K562 (cell line): Measurements from ENCODE around the gene LRRC8E. TPM values are rescaled to one million over a fixed set of nuclear protein-coding genes. Genes with fewer than 3 reads are reported as not detected.

Experiments
- ERF ChIP-seq: fragments of 450-650 bp; formaldehyde crosslinking; IDR thresholded peaks from 2 replicates; pipeline ENCODE4 v1.4.0; 2020; ENCODE audit warnings: mild to moderate bottlenecking, mixed read lengths
- HDAC2 ChIP-seq: fragments of 450-650 bp; IDR thresholded peaks from 2 replicates; pipeline ENCODE4 v1.6.1; 2016; ENCODE audit warnings: mild to moderate bottlenecking
- HDGF ChIP-seq: fragments of 450-650 bp; IDR thresholded peaks from 2 replicates; pipeline ENCODE4 v1.6.1; 2016
- JUNB ChIP-seq: fragments of 450-650 bp; formaldehyde crosslinking; conservative IDR thresholded peaks from 2 replicates; pipeline ENCODE4 v1.4.0; 2020; ENCODE audit warnings: mild to moderate bottlenecking
- LEF1 ChIP-seq: fragments of 450-650 bp; IDR thresholded peaks from 2 replicates; pipeline ENCODE4 v1.6.1; 2016; ENCODE audit warnings: mild to moderate bottlenecking
- POLR2AphosphoS5 ChIP-seq: IDR thresholded peaks from 2 replicates; pipeline ENCODE4 v1.6.1; 2011; ENCODE audit warnings: mild to moderate bottlenecking, low read depth, low read length, moderate library complexity; ENCODE audit not compliant: control insufficient read depth, insufficient read depth
- PRPF4 ChIP-seq: fragments of 200-400 bp; formaldehyde crosslinking; IDR thresholded peaks from one replicate; pipeline ENCODE4 v1.6.1; 2017; ENCODE audit warnings: low read length, low read depth, mild to moderate bottlenecking; ENCODE audit not compliant: insufficient read depth, poor library complexity, severe bottlenecking
- SMC3 ChIP-seq: conservative IDR thresholded peaks from 2 replicates; pipeline ENCODE4 v1.6.1; 2011; ENCODE audit warnings: low read depth, low read length, improper control_type of control experiment; ENCODE audit not compliant: insufficient read depth
- TEAD1 ChIP-seq, 2 experiments: fragments of 450-650 bp in 1 of 2; sonication (generic) in 1 of 2; formaldehyde crosslinking; IDR thresholded peaks; 2 replicates each; pipeline versions ENCODE4 v1.4.0 to v1.8.0; 2020 to 2022; ENCODE audit warnings: mild to moderate bottlenecking in 2 of 2, missing genetic modification reagents in 1 of 2
- ZFP36 ChIP-seq: fragments of 150-350 bp; IDR thresholded peaks from 2 replicates; pipeline ENCODE4 v1.6.1; 2018; ENCODE audit warnings: low read length, low read depth; ENCODE audit not compliant: partially characterized antibody
- polyA plus RNA-seq, 8 experiments: library from polyadenylated mRNA; depleted of rRNA in 4 of 8; stranded (reverse) in 5 of 8; unstranded in 3 of 8; fragments of >200 nt; fragmentation: Nextera tagmentation in 2 of 8; fragmentation: Illumina TruSeq in 1 of 8; extraction: Ambion mirVana in 2 of 8; extraction: Trizol in 1 of 8; gene quantifications; 2 replicates each; pipeline versions ENCODE4 v1.2.1 to v1.2.3, GENCODE V29; 2011 to 2014; ENCODE audit warnings: inconsistent platforms in 1 of 8, missing spikeins in 1 of 8
- total RNA-seq, 7 experiments: library from RNA; depleted of rRNA in 6 of 7; stranded (reverse); fragments of >200 nt in 6 of 7; fragmentation: Illumina TruSeq in 2 of 7; extraction: Trizol in 2 of 7; gene quantifications; 2 replicates each; pipeline versions ENCODE4 v1.2.1 to v1.2.3, GENCODE V29; 2011 to 2021; ENCODE audit warnings: low replicate concordance in 1 of 7
- TF ChIP-seq, protein P1 (sequence below), 2 experiments: fragments of 200-800 bp in 1 of 2; sonication (Bioruptor generic) in 1 of 2; sonication (generic) in 1 of 2; formaldehyde crosslinking in 1 of 2; IDR thresholded peaks in 1 of 2; conservative IDR thresholded peaks in 1 of 2; 2 replicates each; pipeline versions ENCODE4 v1.5.0 to v1.6.1; 2016 to 2020; ENCODE audit warnings: missing compliant biosample characterization in 1 of 2, missing genetic modification characterization in 1 of 2, missing genetic modification reagents in 1 of 2
- TF ChIP-seq, protein P2 (sequence below): fragments of 250-450 bp; sonication (Bioruptor Pico); IDR thresholded peaks from 2 replicates; pipeline ENCODE4 v1.4.0; 2020
- TF ChIP-seq, protein P3 (sequence below): fragments of 250-450 bp; sonication (Bioruptor Pico); IDR thresholded peaks from 2 replicates; pipeline ENCODE4 v1.6.1; 2021; ENCODE audit warnings: mild to moderate bottlenecking
- TF ChIP-seq, protein P4 (sequence below), 2 experiments: fragments of 450-650 bp in 1 of 2; sonication (generic) in 1 of 2; formaldehyde crosslinking in 1 of 2; IDR thresholded peaks in 1 of 2; conservative IDR thresholded peaks in 1 of 2; 2 replicates each; pipeline versions ENCODE4 v1.6.1 to v1.8.1; 2016 to 2023; ENCODE audit warnings: mild to moderate bottlenecking in 2 of 2, moderate library complexity in 2 of 2, inconsistent platforms in 1 of 2, missing genetic modification reagents in 1 of 2
- TF ChIP-seq, protein P5 (sequence below): fragments of 250-450 bp; sonication (Bioruptor Pico); IDR thresholded peaks from 2 replicates; pipeline ENCODE4 v1.8.0; 2022; ENCODE audit warnings: inconsistent platforms, mild to moderate bottlenecking, moderate library complexity, borderline replicate concordance

Gene LRRC8E
- total and polyA plus RNA-seq, 9 of the 15 experiments (the other 6 are each of a cell fraction or from before 2014, with no cell fraction given) = 0.08 to 5.7 (median 3.5) TPM; not detected in 1

DNA sequence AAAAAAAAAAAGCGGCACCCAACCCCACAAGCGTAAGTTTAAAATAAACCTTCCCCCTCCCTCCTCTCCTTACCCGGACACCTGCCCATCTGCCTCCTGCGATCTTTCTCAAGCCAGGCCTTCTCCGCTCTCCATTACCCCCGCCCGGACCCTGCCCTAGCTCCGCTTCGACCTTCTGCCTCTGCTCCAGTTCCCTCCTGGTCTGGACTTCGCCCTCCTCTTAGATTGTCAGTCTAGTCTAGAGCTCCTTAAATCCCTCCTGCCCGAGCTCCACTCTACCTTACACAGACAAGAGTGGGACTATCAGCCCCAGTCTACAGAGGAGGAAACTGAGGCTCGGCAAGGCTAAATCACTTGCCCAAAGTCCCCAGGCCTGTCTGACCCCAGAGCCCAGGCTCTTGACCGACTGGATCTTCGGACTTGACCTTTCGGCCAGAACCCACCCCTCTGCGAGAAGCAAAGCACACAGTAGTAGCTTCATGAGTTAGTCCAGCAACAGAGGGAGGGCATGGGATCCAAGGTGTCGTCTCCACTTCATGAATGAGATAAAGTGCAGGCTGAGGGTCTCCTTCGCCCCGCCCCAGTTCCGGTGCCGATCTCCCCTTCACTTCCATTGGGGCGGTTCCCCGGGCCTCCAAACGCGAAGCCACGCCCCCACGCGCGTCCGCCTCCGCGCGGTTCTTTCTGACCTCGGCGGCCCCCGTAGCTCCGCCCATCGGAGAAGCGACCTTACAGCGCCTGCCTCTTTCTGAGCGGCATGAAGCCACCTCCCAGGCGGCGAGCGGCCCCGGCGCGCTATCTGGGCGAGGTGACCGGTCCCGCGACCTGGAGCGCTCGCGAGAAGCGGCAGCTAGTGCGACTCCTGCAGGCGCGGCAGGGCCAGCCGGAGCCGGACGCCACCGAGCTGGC is 31.6 kb downstream of the LRRC8E start, which contains the start of gene SNAPC2 (continued):
- TF ChIP-seq, protein P1, sequence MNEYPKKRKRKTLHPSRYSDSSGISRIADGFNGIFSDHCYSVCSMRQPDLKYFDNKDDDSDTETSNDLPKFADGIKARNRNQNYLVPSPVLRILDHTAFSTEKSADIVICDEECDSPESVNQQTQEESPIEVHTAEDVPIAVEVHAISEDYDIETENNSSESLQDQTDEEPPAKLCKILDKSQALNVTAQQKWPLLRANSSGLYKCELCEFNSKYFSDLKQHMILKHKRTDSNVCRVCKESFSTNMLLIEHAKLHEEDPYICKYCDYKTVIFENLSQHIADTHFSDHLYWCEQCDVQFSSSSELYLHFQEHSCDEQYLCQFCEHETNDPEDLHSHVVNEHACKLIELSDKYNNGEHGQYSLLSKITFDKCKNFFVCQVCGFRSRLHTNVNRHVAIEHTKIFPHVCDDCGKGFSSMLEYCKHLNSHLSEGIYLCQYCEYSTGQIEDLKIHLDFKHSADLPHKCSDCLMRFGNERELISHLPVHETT (CRISPR knock-in tag; conservative IDR thresholded peaks at IDR 0.05 in 1 of 2, IDR thresholded peaks at IDR 0.05 in 1 of 2) = peak in 1 of 2 experiments; percentile 97; a peak in 2 of 4 replicates
- TF ChIP-seq SMC3 (no peak), PRPF4 (no peak), HDAC2 (no peak; the same call in 1 of the 2 replicates), TEAD1 (CRISPR knock-in tag; IDR thresholded peaks at IDR 0.05) (0 out of 4 replicates have a peak, but pooled peaks of 1 of the 2 experiments have one; percentile 47), ZFP36 (no peak), JUNB (CRISPR knock-in tag) (no peak), LEF1 (no peak), POLR2AphosphoS5 (no peak), ERF (no peak), HDGF (no peak)
- TF ChIP-seq, protein P2, sequence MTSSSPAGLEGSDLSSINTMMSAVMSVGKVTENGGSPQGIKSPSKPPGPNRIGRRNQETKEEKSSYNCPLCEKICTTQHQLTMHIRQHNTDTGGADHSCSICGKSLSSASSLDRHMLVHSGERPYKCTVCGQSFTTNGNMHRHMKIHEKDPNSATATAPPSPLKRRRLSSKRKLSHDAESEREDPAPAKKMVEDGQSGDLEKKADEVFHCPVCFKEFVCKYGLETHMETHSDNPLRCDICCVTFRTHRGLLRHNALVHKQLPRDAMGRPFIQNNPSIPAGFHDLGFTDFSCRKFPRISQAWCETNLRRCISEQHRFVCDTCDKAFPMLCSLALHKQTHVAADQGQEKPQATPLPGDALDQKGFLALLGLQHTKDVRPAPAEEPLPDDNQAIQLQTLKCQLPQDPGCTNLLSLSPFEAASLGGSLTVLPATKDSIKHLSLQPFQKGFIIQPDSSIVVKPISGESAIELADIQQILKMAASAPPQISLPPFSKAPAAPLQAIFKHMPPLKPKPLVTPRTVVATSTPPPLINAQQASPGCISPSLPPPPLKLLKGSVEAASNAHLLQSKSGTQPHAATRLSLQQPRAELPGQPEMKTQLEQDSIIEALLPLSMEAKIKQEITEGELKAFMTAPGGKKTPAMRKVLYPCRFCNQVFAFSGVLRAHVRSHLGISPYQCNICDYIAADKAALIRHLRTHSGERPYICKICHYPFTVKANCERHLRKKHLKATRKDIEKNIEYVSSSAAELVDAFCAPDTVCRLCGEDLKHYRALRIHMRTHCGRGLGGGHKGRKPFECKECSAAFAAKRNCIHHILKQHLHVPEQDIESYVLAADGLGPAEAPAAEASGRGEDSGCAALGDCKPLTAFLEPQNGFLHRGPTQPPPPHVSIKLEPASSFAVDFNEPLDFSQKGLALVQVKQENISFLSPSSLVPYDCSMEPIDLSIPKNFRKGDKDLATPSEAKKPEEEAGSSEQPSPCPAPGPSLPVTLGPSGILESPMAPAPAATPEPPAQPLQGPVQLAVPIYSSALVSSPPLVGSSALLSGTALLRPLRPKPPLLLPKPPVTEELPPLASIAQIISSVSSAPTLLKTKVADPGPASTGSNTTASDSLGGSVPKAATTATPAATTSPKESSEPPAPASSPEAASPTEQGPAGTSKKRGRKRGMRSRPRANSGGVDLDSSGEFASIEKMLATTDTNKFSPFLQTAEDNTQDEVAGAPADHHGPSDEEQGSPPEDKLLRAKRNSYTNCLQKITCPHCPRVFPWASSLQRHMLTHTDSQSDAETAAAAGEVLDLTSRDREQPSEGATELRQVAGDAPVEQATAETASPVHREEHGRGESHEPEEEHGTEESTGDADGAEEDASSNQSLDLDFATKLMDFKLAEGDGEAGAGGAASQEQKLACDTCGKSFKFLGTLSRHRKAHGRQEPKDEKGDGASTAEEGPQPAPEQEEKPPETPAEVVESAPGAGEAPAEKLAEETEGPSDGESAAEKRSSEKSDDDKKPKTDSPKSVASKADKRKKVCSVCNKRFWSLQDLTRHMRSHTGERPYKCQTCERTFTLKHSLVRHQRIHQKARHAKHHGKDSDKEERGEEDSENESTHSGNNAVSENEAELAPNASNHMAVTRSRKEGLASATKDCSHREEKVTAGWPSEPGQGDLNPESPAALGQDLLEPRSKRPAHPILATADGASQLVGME (CRISPR knock-in tag) = no peak
- TF ChIP-seq, protein P3, sequence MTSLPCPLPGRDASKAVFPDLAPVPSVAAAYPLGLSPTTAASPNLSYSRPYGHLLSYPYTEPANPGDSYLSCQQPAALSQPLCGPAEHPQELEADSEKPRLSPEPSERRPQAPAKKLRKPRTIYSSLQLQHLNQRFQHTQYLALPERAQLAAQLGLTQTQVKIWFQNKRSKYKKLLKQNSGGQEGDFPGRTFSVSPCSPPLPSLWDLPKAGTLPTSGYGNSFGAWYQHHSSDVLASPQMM (CRISPR knock-in tag) = no peak
- TF ChIP-seq, protein P4, sequence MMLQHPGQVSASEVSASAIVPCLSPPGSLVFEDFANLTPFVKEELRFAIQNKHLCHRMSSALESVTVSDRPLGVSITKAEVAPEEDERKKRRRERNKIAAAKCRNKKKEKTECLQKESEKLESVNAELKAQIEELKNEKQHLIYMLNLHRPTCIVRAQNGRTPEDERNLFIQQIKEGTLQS (IDR thresholded peaks at IDR 0.05) = no peak
- TF ChIP-seq, protein P4 (CRISPR knock-in tag; conservative IDR thresholded peaks at IDR 0.05) = 0 out of 2 replicates have a peak, but pooled peaks have one; percentile 32
- TF ChIP-seq, protein P5, sequence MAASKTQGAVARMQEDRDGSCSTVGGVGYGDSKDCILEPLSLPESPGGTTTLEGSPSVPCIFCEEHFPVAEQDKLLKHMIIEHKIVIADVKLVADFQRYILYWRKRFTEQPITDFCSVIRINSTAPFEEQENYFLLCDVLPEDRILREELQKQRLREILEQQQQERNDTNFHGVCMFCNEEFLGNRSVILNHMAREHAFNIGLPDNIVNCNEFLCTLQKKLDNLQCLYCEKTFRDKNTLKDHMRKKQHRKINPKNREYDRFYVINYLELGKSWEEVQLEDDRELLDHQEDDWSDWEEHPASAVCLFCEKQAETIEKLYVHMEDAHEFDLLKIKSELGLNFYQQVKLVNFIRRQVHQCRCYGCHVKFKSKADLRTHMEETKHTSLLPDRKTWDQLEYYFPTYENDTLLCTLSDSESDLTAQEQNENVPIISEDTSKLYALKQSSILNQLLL = no peak
